Colonic mucosa (tissue), 4 donors: Measurements from ENCODE around the gene MRPL21. TPM values are rescaled to one million over a fixed set of nuclear protein-coding genes. Genes with fewer than 3 reads are reported as not detected.

ENCODE experiments used
- DNase-seq: peaks from one replicate; pipeline ENCODE4 v3.0.0-alpha.2; 2020
- H3K27ac ChIP-seq: fragments of 200-600 bp; one replicate; pipeline ENCODE4 v1.8.0; 2021
- H3K27me3 ChIP-seq: fragments of 200-600 bp; one replicate; pipeline ENCODE4 v1.8.0; 2021
- H3K36me3 ChIP-seq: fragments of 200-600 bp; one replicate; pipeline ENCODE4 v1.8.0; 2021
- H3K4me1 ChIP-seq: fragments of 200-600 bp; one replicate; pipeline ENCODE4 v1.8.0; 2021; ENCODE audit warnings: mild to moderate bottlenecking
- H3K4me3 ChIP-seq: fragments of 200-600 bp; one replicate; pipeline ENCODE4 v1.8.0; 2021
- H3K9ac ChIP-seq, 2 donors: one replicate each; pipeline ENCODE4 v1.7.0; 2013; ENCODE audit warnings: control low read depth in 2 of 2, low read depth in 2 of 2, low read length in 2 of 2
- H3K9me3 ChIP-seq: fragments of 200-600 bp; one replicate; pipeline ENCODE4 v1.8.0; 2021
- CTCF ChIP-seq: fragments of 200-600 bp; IDR thresholded peaks from one replicate; pipeline ENCODE4 v1.8.0; 2022; ENCODE audit warnings: antibody characterized with exemption, mild to moderate bottlenecking
- intact Hi-C: fragments of 100-400 bp; cut with DNase I; formaldehyde crosslinking; loops from one replicate; pipeline ENCODE4 v1.14.1; 2022
- total RNA-seq, 2 donors: library from RNA; stranded (reverse); fragmentation: NEBNext Ultra II Directional in 1 of 2; extraction: Animal tissue kit (Norgen Biotek cat#: 25700) in 1 of 2; gene quantifications; one replicate each; pipeline ENCODE4 v1.2.1, GENCODE V29; 2021
- donor health status: healthy.
- donor health status: DM: no; HTN: no; CAD: no.
- donor health status: DM: no; HTN: no; CAD: no.

Gene MRPL21
- total RNA-seq, 2 donors from 2014 or later, result 59.8 to 104 TPM

- Histone ChIP-seq H3K36me3 (no peaks in the 10 kb centered on the region), H3K4me1 (no peaks in the 10 kb centered on the region), H3K9me3 (no peaks in the 10 kb centered on the region), H3K27ac (no peak overlapping the region), H3K9ac (no peak overlapping the region), H3K4me3 (no peak overlapping the region), H3K27me3 (no peaks in the 10 kb centered on the region)
- no peak for DNase-seq
- TF ChIP-seq CTCF, result no peak
- intact Hi-C loops, result no loop called here
Observed at GRCh38 chr11:68872216-68873003, 31.2 kb downstream of the MRPL21 start.

- H3K4me1 ChIP-seq, result no peaks in the 10 kb centered on the region
- no peak for TF ChIP-seq CTCF
- DNase-seq, result no peak
- H3K9me3 ChIP-seq, result no peaks in the 10 kb centered on the region
- H3K9ac ChIP-seq, result no peak overlapping the region
- no peak overlapping the region for H3K27ac ChIP-seq
- H3K36me3 ChIP-seq, result no peaks in the 10 kb centered on the region
- intact Hi-C loops, result no loop called here
- peak overlapping the region; percentile 32 for H3K4me3 ChIP-seq
- H3K27me3 ChIP-seq, result no peaks in the 10 kb centered on the region
Observed at GRCh38 chr11:68870470-68870869, 33.2 kb downstream of the MRPL21 start.

DNA sequence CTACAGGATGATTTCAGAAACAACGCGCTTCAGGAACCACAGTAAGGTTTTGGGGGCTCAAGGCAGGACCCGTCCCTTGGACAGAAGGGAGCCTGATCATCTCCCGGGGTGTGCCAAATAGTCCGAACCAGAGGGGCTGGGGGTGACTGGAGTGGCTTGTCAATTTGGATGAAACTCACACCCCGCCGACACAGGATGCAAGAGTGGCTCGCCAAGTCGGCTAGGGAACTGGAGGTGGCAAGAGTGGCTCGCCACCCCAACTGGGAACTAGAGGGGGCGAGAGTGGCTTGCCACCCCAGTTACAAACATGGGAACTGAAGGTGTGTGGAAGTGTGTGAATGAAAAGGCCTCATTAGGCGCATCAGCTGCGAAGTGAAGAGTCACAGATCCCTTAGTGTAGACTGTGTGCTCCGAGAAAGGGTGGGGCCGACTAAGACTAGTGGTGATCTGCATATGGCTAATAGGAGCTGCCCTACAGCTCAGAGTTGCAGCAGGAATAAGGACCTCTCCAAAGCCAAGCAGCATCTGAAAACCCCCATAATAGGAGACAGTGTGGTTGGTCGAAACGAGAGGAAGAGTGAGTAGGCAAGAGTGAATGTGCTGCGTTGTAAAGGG, 35.3 kb downstream of the MRPL21 start:
- Histone ChIP-seq H3K9ac (no peak overlapping the region), H3K4me1 (no peaks in the 10 kb centered on the region), H3K27ac (no peak overlapping the region), H3K9me3 (no peaks in the 10 kb centered on the region), H3K27me3 (no peaks in the 10 kb centered on the region), H3K4me3 (no peak overlapping the region), H3K36me3 (no peaks in the 10 kb centered on the region)
- intact Hi-C loops, result no loop called here
- no peak for TF ChIP-seq CTCF
- no peak for DNase-seq

DNA sequence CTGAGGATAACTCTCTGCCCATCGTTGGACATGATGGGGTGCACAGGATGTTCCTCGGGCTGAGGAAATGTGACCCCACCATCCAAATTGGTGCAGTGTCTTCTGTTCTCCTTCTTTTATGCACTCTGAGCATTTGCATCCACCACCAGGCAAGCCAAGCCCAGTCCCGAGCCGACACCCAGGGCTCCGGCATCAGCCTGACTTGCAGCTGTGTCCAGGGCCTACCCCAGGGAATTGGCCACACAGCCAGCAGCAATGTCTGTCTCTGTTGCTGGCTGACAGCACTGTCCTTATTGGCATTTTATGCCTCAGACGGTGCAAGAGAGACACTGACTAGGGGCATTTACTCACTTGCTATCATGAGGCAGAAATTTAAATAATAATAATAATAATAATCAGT, 36.6 kb downstream of the MRPL21 start:
- H3K36me3 ChIP-seq, result no peaks in the 10 kb centered on the region
- H3K9me3 ChIP-seq, result no peaks in the 10 kb centered on the region
- intact Hi-C loops, result no loop called here
- no peak overlapping the region for H3K27ac ChIP-seq
- no peak for TF ChIP-seq CTCF
- no peaks in the 10 kb centered on the region for H3K27me3 ChIP-seq
- no peak overlapping the region for H3K4me3 ChIP-seq
- no peak for DNase-seq
- no peaks in the 10 kb centered on the region for H3K4me1 ChIP-seq
- no peak overlapping the region for H3K9ac ChIP-seq

DNA sequence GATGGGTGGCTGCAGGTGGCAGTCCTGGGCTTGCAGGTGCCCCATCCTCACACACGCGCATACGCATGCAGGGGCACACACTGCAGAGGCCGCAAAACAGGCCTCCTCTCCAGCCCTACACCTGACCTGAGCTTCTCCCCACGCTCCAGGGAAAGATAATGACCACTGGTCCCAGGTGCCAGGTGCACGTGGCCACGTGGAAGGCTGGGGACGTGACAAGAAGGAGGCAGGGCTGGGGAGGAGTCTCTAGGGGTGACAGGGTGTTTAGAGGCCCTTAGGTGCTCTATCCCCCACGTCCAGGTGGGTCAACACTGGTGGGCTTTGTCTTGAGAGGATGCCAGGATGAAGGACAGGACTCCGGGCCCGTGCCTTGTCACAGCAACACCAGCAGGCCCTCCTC, 38.4 kb downstream of the MRPL21 start:
- Histone ChIP-seq H3K9me3 (no peaks in the 10 kb centered on the region), H3K4me3 (no peak overlapping the region), H3K36me3 (no peaks in the 10 kb centered on the region), H3K27ac (no peak overlapping the region), H3K4me1 (no peaks in the 10 kb centered on the region), H3K9ac (no peak overlapping the region), H3K27me3 (no peaks in the 10 kb centered on the region)
- intact Hi-C loops, result no loop called here
- DNase-seq, result no peak
- TF ChIP-seq CTCF, result no peak
